Right ventricle myocardium inferior (tissue), 1 donor: Measurements from ENCODE around the gene NAV1. TPM values are rescaled to one million over a fixed set of nuclear protein-coding genes. Genes with fewer than 3 reads are reported as not detected.
"Not testable (repeated sequence)": the region's sequence is repeated elsewhere in the genome, so short reads cannot be mapped to it uniquely, and the experiment has no call there.

Source experiments
- ATAC-seq: fragments of 200-7000 bp; cut with Tn5 transposase; one replicate; pipeline ENCODE4 v1.9.1; 2020; ENCODE audit warnings: mild to moderate bottlenecking, moderate library complexity
- DNase-seq: peaks from one replicate; pipeline ENCODE4 v3.0.0; 2021; ENCODE audit errors: missing footprints
- intact Hi-C: fragments of 100-400 bp; cut with DNase I; formaldehyde crosslinking; loops from one replicate; pipeline ENCODE4 v1.11.0; 2022
- total RNA-seq: library from RNA; stranded (reverse); fragmentation: NEBNext Ultra II Directional; extraction: Animal tissue kit (Norgen Biotek cat#: 25700); gene quantifications from one replicate; pipeline ENCODE4 v1.2.1, GENCODE V29; 2021
- donor health status: DM: no; HTN: yes; CAD: no; lungs with severe emphysema.

Gene NAV1
- total RNA-seq, 1 donor from 2014 or later, result 69.0 TPM

- no peak for ATAC-seq
- intact Hi-C loops, result no loop called here
- no peak for DNase-seq
Observed at GRCh38 chr1:201516511-201517127, 22.3 kb upstream of the NAV1 start.

GRCh38 chr1:201517631-201518030 is 21.3 kb upstream of the NAV1 start:
- no peak for DNase-seq
- intact Hi-C loops, result no loop called here
- ATAC-seq, result no peak

GRCh38 chr1:201518071-201518470 is 20.9 kb upstream of the NAV1 start:
- intact Hi-C loops, result no loop called here
- no peak for ATAC-seq
- DNase-seq, result no peak

GRCh38 chr1:201520046-201520575 is 18.8 kb upstream of the NAV1 start:
- DNase-seq, intact Hi-C loops, ATAC-seq: not testable (repeated sequence)

- intact Hi-C loops, result no loop called here
- no peak for ATAC-seq
- no peak for DNase-seq
Observed at GRCh38 chr1:201525193-201525778, 13.6 kb upstream of the NAV1 start.

GRCh38 chr1:201527879-201528278 is 11.0 kb upstream of the NAV1 start:
- ATAC-seq (no peak), DNase-seq (no peak)
- intact Hi-C loops, result no loop called here

GRCh38 chr1:201528631-201529252 is 10.2 kb upstream of the NAV1 start:
- no peak for DNase-seq
- intact Hi-C loops, result no loop called here
- no peak for ATAC-seq

GRCh38 chr1:201530741-201531531 is 8.0 kb upstream of the NAV1 start:
- intact Hi-C loops, result loop anchor here (1.0 to 10.0 kb wide), 3 partner anchors 174 to 444 kb away; no protein-coding TSS in a partner anchor
- DNase-seq, result peak; percentile 89
- peak; percentile 88 for ATAC-seq

GRCh38 chr1:201531551-201532425 is 7.1 kb upstream of the NAV1 start:
- ATAC-seq (peak; percentile 26), DNase-seq (no peak)
- intact Hi-C loops, result loop anchor here (2.0 to 10.0 kb wide), 2 partner anchors 261 to 443 kb away; no protein-coding TSS in a partner anchor

- intact Hi-C loops, result loop anchor here (10.0 kb wide), 1 partner anchor 441 kb away; no protein-coding TSS in a partner anchor
- ATAC-seq, result no peak
- no peak for DNase-seq
Observed at GRCh38 chr1:201533836-201534235, 5.1 kb upstream of the NAV1 start.

GRCh38 chr1:201535046-201535918 is 3.6 kb upstream of the NAV1 start:
- intact Hi-C loops, result loop anchor here (10.0 kb wide), 1 partner anchor 440 kb away; no protein-coding TSS in a partner anchor
- peak; percentile 21 for ATAC-seq

GRCh38 chr1:201535919-201536245 is 3.0 kb upstream of the NAV1 start:
- intact Hi-C loops, result loop anchor here (10.0 kb wide), 1 partner anchor 439 kb away; no protein-coding TSS in a partner anchor
- ATAC-seq (no peak), DNase-seq (no peak)

More at GRCh38 chr1:201535046-201535918, 3.6 kb upstream of the NAV1 start:
- DNase-seq, result no peak

- intact Hi-C loops, result loop anchor here (10.0 kb wide), 1 partner anchor 438 kb away; no protein-coding TSS in a partner anchor
- no peak for DNase-seq
- peak; percentile 37 for ATAC-seq
Observed at GRCh38 chr1:201536558-201536957, 2.4 kb upstream of the NAV1 start.

- DNase-seq (no peak), ATAC-seq (no peak)
- intact Hi-C loops, result loop anchor here (10.0 kb wide), 1 partner anchor 438 kb away; no protein-coding TSS in a partner anchor
Observed at GRCh38 chr1:201537028-201537427, 1.9 kb upstream of the NAV1 start.

GRCh38 chr1:201537467-201537866 is 1.5 kb upstream of the NAV1 start:
- ATAC-seq (no peak), DNase-seq (no peak)
- intact Hi-C loops, result loop anchor here (10.0 kb wide), 1 partner anchor 437 kb away; no protein-coding TSS in a partner anchor

GRCh38 chr1:201537891-201538611 is 876 bp upstream of the NAV1 start:
- no peak for ATAC-seq
- intact Hi-C loops, result loop anchor here (2.0 to 10.0 kb wide), 2 partner anchors 17 to 437 kb away; no protein-coding TSS in a partner anchor
- no peak for DNase-seq
